ENCODE measurements around the gene ATXN1. TPM values are rescaled to one million over a fixed set of nuclear protein-coding genes. Genes with fewer than 3 reads are reported as not detected.

Gene ATXN1
- polyA plus RNA-seq, 1 donor (not counting 4 experiments of a cell fraction or from before 2014, with no cell fraction given) = 9.7 TPM

GRCh38 chr6:16637635-16638034 is 123.6 kb downstream of the ATXN1 start:
- Histone ChIP-seq H3K9ac (ENCODE audit: control insufficient read depth, extremely low read depth, insufficient read depth, low read length) (no peak overlapping the region), H3K36me3 (ENCODE audit: control insufficient read depth in 2 of 2, extremely low read depth in 1 of 2, insufficient read depth in 2 of 2, low read length in 2 of 2) (no peaks in the 10 kb centered on the region), H3K9me1 (ENCODE audit: control insufficient read depth, extremely low read depth, insufficient read depth, low read length) (peaks cover 2% of the 10 kb centered on the region), H3K27me3 (ENCODE audit: control insufficient read depth, extremely low read depth, insufficient read depth, low read length) (no peaks in the 10 kb centered on the region), H3K4me2 (ENCODE audit: control insufficient read depth, extremely low read depth, insufficient read depth, low read depth, low read length) (no peak overlapping the region), H3K9me3 (ENCODE audit: control insufficient read depth, low read depth, low read length) (no peaks in the 10 kb centered on the region), H3K4me1 (ENCODE audit: control insufficient read depth, extremely low read depth, insufficient read depth, low read length) (peaks cover 32% of the 10 kb centered on the region), H3K4me3 (ENCODE audit: control insufficient read depth in 2 of 3, extremely low read depth in 1 of 3, insufficient read depth in 2 of 3, low read depth in 1 of 3, low read length in 3 of 3) (no peak overlapping the region), H4K20me1 (ENCODE audit: control insufficient read depth, extremely low read depth, insufficient read depth, low read length) (no peaks in the 10 kb centered on the region), H2AFZ (ENCODE audit: control insufficient read depth, low read length) (no peak overlapping the region), H3K79me2 (ENCODE audit: control insufficient read depth, insufficient read depth, low read length) (no peaks in the 10 kb centered on the region), H3K27ac (ENCODE audit: control insufficient read depth, insufficient read depth, low read length) (no peak overlapping the region)
- dilution Hi-C loops (cut with MboI; ENCODE audit: extremely low pct_ligation_motif_present, low sequenced_read_pairs) = no loop called here
- TF ChIP-seq CTCF (optimal IDR thresholded peaks at IDR 0.05 in 1 of 3, IDR thresholded peaks at IDR 0.05 in 1 of 3, conservative IDR thresholded peaks at IDR 0.05 in 1 of 3; ENCODE audit: extremely low read depth in 1 of 3, insufficient read depth in 2 of 3, low read length in 3 of 3) (no peak), EZH2 (IDR thresholded peaks at IDR 0.05; ENCODE audit: low read length) (no peak)
- FAIRE-seq (no peak), DNase-seq (ENCODE audit: low read depth, low spot score) (no peak)

GRCh38 chr6:16635810-16636602 is 125.3 kb downstream of the ATXN1 start:
- Histone ChIP-seq H3K27me3 (ENCODE audit: control insufficient read depth, extremely low read depth, insufficient read depth, low read length) (no peaks in the 10 kb centered on the region), H3K9me1 (ENCODE audit: control insufficient read depth, extremely low read depth, insufficient read depth, low read length) (peaks cover 2% of the 10 kb centered on the region), H3K9ac (ENCODE audit: control insufficient read depth, extremely low read depth, insufficient read depth, low read length) (no peak overlapping the region), H4K20me1 (ENCODE audit: control insufficient read depth, extremely low read depth, insufficient read depth, low read length) (no peaks in the 10 kb centered on the region), H3K27ac (ENCODE audit: control insufficient read depth, insufficient read depth, low read length) (no peak overlapping the region), H3K4me1 (ENCODE audit: control insufficient read depth, extremely low read depth, insufficient read depth, low read length) (peaks cover 32% of the 10 kb centered on the region), H3K36me3 (ENCODE audit: control insufficient read depth in 2 of 2, extremely low read depth in 1 of 2, insufficient read depth in 2 of 2, low read length in 2 of 2) (no peaks in the 10 kb centered on the region), H2AFZ (ENCODE audit: control insufficient read depth, low read length) (no peak overlapping the region), H3K9me3 (ENCODE audit: control insufficient read depth, low read depth, low read length) (no peaks in the 10 kb centered on the region), H3K79me2 (ENCODE audit: control insufficient read depth, insufficient read depth, low read length) (no peaks in the 10 kb centered on the region), H3K4me3 (ENCODE audit: control insufficient read depth in 2 of 3, extremely low read depth in 1 of 3, insufficient read depth in 2 of 3, low read depth in 1 of 3, low read length in 3 of 3) (no peak overlapping the region), H3K4me2 (ENCODE audit: control insufficient read depth, extremely low read depth, insufficient read depth, low read depth, low read length) (peak overlapping the region; percentile 11)
- FAIRE-seq (no peak), DNase-seq (ENCODE audit: low read depth, low spot score) (peak; percentile 56)
- dilution Hi-C loops (cut with MboI; ENCODE audit: extremely low pct_ligation_motif_present, low sequenced_read_pairs) = no loop called here
- no peak for TF ChIP-seq EZH2 (IDR thresholded peaks at IDR 0.05; ENCODE audit: low read length)
- no peak for TF ChIP-seq CTCF (optimal IDR thresholded peaks at IDR 0.05 in 1 of 3, IDR thresholded peaks at IDR 0.05 in 1 of 3, conservative IDR thresholded peaks at IDR 0.05 in 1 of 3; ENCODE audit: extremely low read depth in 1 of 3, insufficient read depth in 2 of 3, low read length in 3 of 3)

All from keratinocyte (primary cell).